ENCODE results near the gene SST. TPM values are rescaled to one million over a fixed set of nuclear protein-coding genes. Genes with fewer than 3 reads are reported as not detected.

Gene SST
- total and polyA plus RNA-seq, 8 donors: 1.3 to 677 (median 204) TPM; not detected in 1

DNA sequence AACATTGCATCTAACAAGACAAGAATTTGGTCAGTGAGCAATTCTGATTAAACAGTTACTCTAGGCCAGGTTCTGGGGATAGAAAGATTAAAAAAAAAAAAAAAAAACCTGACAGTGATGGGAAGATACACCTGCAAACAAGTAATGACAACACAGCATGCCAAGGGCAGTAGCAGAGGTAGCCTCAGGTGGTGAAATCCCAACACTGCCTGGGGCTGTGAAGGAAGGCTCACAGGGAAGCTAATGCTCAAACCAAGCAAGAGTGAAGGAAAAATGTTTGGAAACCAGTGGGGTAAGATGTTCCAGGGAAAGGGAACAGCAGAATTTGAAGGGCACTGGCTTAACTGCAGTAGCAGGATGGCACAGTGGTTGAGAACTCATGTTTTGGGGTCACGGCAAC lies 23.2 kb upstream of the SST start:
- no peak overlapping the region for H3K4me3 ChIP-seq
- H3K36me3 ChIP-seq: no peaks in the 10 kb centered on the region
- peaks cover 0 to 13% (median 0%) of the 10 kb centered on the region in 3 donors for H3K27me3 ChIP-seq
- intact Hi-C loops (cut with DNase I; ENCODE audit: low total_unique reads): no loop called here
- TF ChIP-seq POLR2A (IDR thresholded peaks at IDR 0.05): no peak
- TF ChIP-seq POLR2AphosphoS5 (IDR thresholded peaks at IDR 0.05): no peak
- TF ChIP-seq, protein P1, sequence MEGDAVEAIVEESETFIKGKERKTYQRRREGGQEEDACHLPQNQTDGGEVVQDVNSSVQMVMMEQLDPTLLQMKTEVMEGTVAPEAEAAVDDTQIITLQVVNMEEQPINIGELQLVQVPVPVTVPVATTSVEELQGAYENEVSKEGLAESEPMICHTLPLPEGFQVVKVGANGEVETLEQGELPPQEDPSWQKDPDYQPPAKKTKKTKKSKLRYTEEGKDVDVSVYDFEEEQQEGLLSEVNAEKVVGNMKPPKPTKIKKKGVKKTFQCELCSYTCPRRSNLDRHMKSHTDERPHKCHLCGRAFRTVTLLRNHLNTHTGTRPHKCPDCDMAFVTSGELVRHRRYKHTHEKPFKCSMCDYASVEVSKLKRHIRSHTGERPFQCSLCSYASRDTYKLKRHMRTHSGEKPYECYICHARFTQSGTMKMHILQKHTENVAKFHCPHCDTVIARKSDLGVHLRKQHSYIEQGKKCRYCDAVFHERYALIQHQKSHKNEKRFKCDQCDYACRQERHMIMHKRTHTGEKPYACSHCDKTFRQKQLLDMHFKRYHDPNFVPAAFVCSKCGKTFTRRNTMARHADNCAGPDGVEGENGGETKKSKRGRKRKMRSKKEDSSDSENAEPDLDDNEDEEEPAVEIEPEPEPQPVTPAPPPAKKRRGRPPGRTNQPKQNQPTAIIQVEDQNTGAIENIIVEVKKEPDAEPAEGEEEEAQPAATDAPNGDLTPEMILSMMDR (IDR thresholded peaks at IDR 0.05): no peak
- no peak for TF ChIP-seq EP300 (IDR thresholded peaks at IDR 0.05)
- no peaks in the 10 kb centered on the region for H3K9me3 ChIP-seq
- H3K27ac ChIP-seq: no peak overlapping the region
- 88 to 100% (median 93%) methylated on average over 1 of the region's 1 CpG for WGBS, 5 donors
- DNase-seq: no peak
- H3K4me1 ChIP-seq: no peaks in the 10 kb centered on the region

DNA sequence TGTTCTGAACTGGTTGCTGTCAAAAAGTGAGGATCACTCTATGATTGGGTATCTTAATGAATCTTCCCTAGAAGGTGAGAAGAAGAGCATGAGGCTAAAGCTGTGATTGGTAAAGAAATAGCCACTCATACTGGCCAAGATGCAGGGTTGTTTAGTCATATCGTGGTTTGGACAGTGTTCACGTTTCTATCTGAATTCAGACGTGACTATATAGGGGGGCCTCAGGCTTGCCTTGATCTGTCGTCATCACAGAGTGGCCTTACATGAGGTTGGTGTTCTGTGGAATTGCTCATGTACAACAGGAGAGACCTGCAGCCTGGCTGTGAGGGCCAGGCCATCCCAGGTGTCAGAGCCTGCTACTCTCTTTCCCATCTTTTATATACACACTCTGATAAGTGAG lies 19.8 kb upstream of the SST start:
- 59 to 75% (median 63%) methylated on average over 4 of the region's 4 CpGs for WGBS, 5 donors
- no peaks in the 10 kb centered on the region for H3K36me3 ChIP-seq
- intact Hi-C loops (cut with DNase I; ENCODE audit: low total_unique reads): no loop called here
- DNase-seq: no peak
- H3K4me1 ChIP-seq: no peaks in the 10 kb centered on the region
- H3K27ac ChIP-seq: no peak overlapping the region
- no peak for TF ChIP-seq POLR2A (IDR thresholded peaks at IDR 0.05)
- TF ChIP-seq EP300 (IDR thresholded peaks at IDR 0.05): no peak
- no peak for TF ChIP-seq POLR2AphosphoS5 (IDR thresholded peaks at IDR 0.05)
- TF ChIP-seq, protein P1 (IDR thresholded peaks at IDR 0.05): no peak
- no peak overlapping the region for H3K4me3 ChIP-seq
- peaks cover 0 to 21% (median 0%) of the 10 kb centered on the region in 3 donors for H3K27me3 ChIP-seq
- peaks cover 0 to 14% (median 10%) of the 10 kb centered on the region in 4 donors for H3K9me3 ChIP-seq

DNA sequence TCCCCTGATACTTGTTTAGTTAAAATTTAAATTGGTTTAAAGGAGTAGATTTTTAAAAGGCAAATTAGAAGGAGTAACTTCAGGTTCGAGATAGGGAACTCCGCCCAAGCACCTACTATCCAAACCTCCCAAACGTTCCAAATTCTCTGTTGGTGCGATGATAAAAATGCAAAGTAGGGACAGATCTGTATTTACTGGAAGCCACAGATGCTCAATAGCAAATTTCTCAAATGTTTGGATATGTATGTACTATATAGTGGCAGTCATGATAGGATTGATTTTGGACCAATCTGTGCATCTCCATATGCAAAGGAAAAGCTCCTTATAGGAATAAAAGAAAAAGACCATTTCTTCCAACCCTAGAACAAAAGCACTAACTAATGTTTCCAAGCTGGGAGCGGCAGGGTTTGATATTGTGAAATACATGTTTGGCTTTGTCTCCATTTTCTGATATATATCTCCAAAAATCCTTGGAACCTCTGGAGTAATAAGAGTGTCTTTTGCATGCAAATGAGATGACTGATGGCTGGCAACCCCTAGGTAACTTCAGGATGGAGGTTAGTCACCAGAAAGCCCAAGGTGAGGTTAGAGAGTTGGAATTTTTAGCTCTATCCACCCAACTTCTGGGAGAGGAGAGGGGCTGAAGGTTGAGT lies 16.6 kb upstream of the SST start:
- intact Hi-C loops (cut with DNase I; ENCODE audit: low total_unique reads): no loop called here
- Histone ChIP-seq H3K4me1 (no peaks in the 10 kb centered on the region), H3K27ac (no peak overlapping the region), H3K36me3 (no peaks in the 10 kb centered on the region), H3K4me3 (no peak overlapping the region), H3K27me3 (peaks cover 0 to 15% (median 0%) of the 10 kb centered on the region in 3 donors), H3K9me3 (peaks cover 0 to 19% (median 14%) of the 10 kb centered on the region in 4 donors)
- no peak for DNase-seq
- TF ChIP-seq POLR2A (IDR thresholded peaks at IDR 0.05) (no peak), POLR2AphosphoS5 (IDR thresholded peaks at IDR 0.05) (no peak), EP300 (IDR thresholded peaks at IDR 0.05) (no peak)
- TF ChIP-seq, protein P1 (IDR thresholded peaks at IDR 0.05): no peak
- WGBS, 5 donors: 87 to 95% (median 94%) methylated on average over 5 of the region's 5 CpGs

DNA sequence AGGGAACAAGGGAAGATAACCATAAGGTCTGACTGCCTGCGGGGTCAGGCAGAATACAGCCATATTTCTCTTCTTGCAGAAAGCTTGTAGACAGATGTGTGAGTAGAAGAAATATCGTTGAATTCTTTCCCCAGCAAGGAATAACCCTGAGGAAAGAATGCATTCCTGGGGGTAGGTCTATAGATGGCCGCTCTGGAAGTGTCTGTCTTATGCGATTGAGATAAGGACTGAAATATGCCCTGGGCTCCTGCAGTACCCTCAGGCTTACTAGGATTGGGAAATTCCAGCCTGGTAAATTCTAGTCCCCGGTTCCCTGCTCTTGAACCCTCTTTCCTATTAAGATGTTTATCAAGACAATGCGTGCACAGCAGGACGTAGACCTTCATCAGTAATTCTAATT lies 15.8 kb upstream of the SST start:
- WGBS, 5 donors: 88 to 96% (median 92%) methylated on average over 7 of the region's 7 CpGs
- Histone ChIP-seq H3K4me3 (no peak overlapping the region), H3K4me1 (no peaks in the 10 kb centered on the region), H3K27me3 (peaks cover 0 to 22% (median 0%) of the 10 kb centered on the region in 3 donors), H3K27ac (no peak overlapping the region), H3K9me3 (peaks cover 0 to 19% (median 14%) of the 10 kb centered on the region in 4 donors), H3K36me3 (no peaks in the 10 kb centered on the region)
- no peak for DNase-seq
- TF ChIP-seq, protein P1 (IDR thresholded peaks at IDR 0.05): no peak
- no peak for TF ChIP-seq POLR2AphosphoS5 (IDR thresholded peaks at IDR 0.05)
- no peak for TF ChIP-seq EP300 (IDR thresholded peaks at IDR 0.05)
- TF ChIP-seq POLR2A (IDR thresholded peaks at IDR 0.05): no peak
- intact Hi-C loops (cut with DNase I; ENCODE audit: low total_unique reads): no loop called here

Data from stomach (tissue), 9 donors.